Left renal cortex interstitium (tissue), 4 donors: ENCODE results near the gene KRTAP10-10. TPM values are rescaled to one million over a fixed set of nuclear protein-coding genes. Genes with fewer than 3 reads are reported as not detected.
"Not testable (repeated sequence)": the region's sequence is repeated elsewhere in the genome, so short reads cannot be mapped to it uniquely, and the experiment has no call there.

Experiments used
- DNase-seq, 4 donors: peaks; one replicate each; pipeline ENCODE4 v3.0.0-alpha.2; 2013; ENCODE audit warnings: low read depth in 4 of 4, low spot score in 2 of 4, missing footprints in 1 of 4
- polyA plus RNA-seq, 4 donors: library from polyadenylated mRNA; unstranded; fragments of 120-200 nt; gene quantifications; one replicate each; pipeline ENCODE4 v1.2.1, GENCODE V29; 2013; ENCODE audit not compliant: insufficient read length in 4 of 4

The KRTAP10-10 gene
- polyA plus RNA-seq, 4 donors: not detected

GRCh38 chr21:44671911-44672310, 34.8 kb downstream of the KRTAP10-10 start:
- DNase-seq: no peak

GRCh38 chr21:44677881-44678280, 40.7 kb downstream of the KRTAP10-10 start:
- DNase-seq: no peak

GRCh38 chr21:44681152-44681551, 44.0 kb downstream of the KRTAP10-10 start:
- no peak for DNase-seq

- no peak for DNase-seq
These were observed 44.9 kb downstream of the KRTAP10-10 start, which contains the start of gene KRTAP12-1 for GRCh38 chr21:44681861-44682579. TSS of gene KRTAP12-1 (minus strand) at chr21:44682163. CDS start at chr21:44682123, 40 bp downstream.

- no peak for DNase-seq
These were observed 45.5 kb downstream of the KRTAP10-10 start for GRCh38 chr21:44682580-44683151.

GRCh38 chr21:44684077-44684476, 46.9 kb downstream of the KRTAP10-10 start:
- DNase-seq: no peak

GRCh38 chr21:44684483-44684882, 47.3 kb downstream of the KRTAP10-10 start:
- no peak for DNase-seq

GRCh38 chr21:44685050-44685449, 47.9 kb downstream of the KRTAP10-10 start:
- not testable (repeated sequence) for DNase-seq

GRCh38 chr21:44686000-44686781, 49.0 kb downstream of the KRTAP10-10 start:
- DNase-seq: no peak

GRCh38 chr21:44686843-44687561, 49.8 kb downstream of the KRTAP10-10 start:
- no peak for DNase-seq

GRCh38 chr21:44687671-44688070, 50.5 kb downstream of the KRTAP10-10 start:
- no peak for DNase-seq

Other genes with a start within 250 kb of the KRTAP10-10 start
- gene LRRC3, start 181.8 kb upstream of the KRTAP10-10 start, polyA plus RNA-seq: 1 to 10 TPM; 4.4 to 6.0 (median 5.0) TPM
- not detected for gene KRTAP10-1, start 97.2 kb upstream of the KRTAP10-10 start, polyA plus RNA-seq
- gene KRTAP10-2, start 85.9 kb upstream of the KRTAP10-10 start, polyA plus RNA-seq: not detected
- not detected for gene KRTAP10-3, start 78.6 kb upstream of the KRTAP10-10 start, polyA plus RNA-seq
- not detected for gene KRTAP10-4, start 63.6 kb upstream of the KRTAP10-10 start, polyA plus RNA-seq
- gene KRTAP10-5, start 56.8 kb upstream of the KRTAP10-10 start, polyA plus RNA-seq: not detected
- gene KRTAP10-6, start 44.9 kb upstream of the KRTAP10-10 start, polyA plus RNA-seq: not detected
- not detected for gene KRTAP10-7, start 36.8 kb upstream of the KRTAP10-10 start, polyA plus RNA-seq
- gene KRTAP10-8, start 25.3 kb upstream of the KRTAP10-10 start, polyA plus RNA-seq: not detected
- not detected for gene KRTAP10-9, start 10.3 kb upstream of the KRTAP10-10 start, polyA plus RNA-seq
- gene KRTAP10-11, start 9.1 kb downstream of the KRTAP10-10 start, polyA plus RNA-seq: not detected
- not detected for gene KRTAP12-4, start 17.3 kb downstream of the KRTAP10-10 start, polyA plus RNA-seq
- not detected for gene KRTAP12-3, start 20.6 kb downstream of the KRTAP10-10 start, polyA plus RNA-seq
- not detected for gene KRTAP12-2, start 29.6 kb downstream of the KRTAP10-10 start, polyA plus RNA-seq
- gene KRTAP12-1, start 44.8 kb downstream of the KRTAP10-10 start, polyA plus RNA-seq: not detected
- gene KRTAP10-12, start 59.8 kb downstream of the KRTAP10-10 start, polyA plus RNA-seq: not detected
- gene TSPEAR, start 74.2 kb downstream of the KRTAP10-10 start, polyA plus RNA-seq: 1 to 10 TPM in 2 of 4 donors, under 1 TPM in 2; 0.55 to 1.1 (median 0.80) TPM
- gene UBE2G2, start 164.5 kb downstream of the KRTAP10-10 start, polyA plus RNA-seq: 100 to 1,000 TPM in 2 of 4 donors, 10 to 100 TPM in 2; 66.0 to 141 (median 107) TPM
- 100 to 1,000 TPM in 3 of 4 donors, 10 to 100 TPM in 1; 99.6 to 121 (median 113) TPM for gene SUMO3, start 180.7 kb downstream of the KRTAP10-10 start, polyA plus RNA-seq
- 100 to 1,000 TPM; 260 to 303 (median 301) TPM for gene PTTG1IP, start 236.3 kb downstream of the KRTAP10-10 start, polyA plus RNA-seq